ENCODE results near the gene COPZ2. TPM values are rescaled to one million over a fixed set of nuclear protein-coding genes. Genes with fewer than 3 reads are reported as not detected.

COPZ2 gene
- polyA plus RNA-seq, 3 donors, result 15.8 to 20.3 (median 19.0) TPM

DNA sequence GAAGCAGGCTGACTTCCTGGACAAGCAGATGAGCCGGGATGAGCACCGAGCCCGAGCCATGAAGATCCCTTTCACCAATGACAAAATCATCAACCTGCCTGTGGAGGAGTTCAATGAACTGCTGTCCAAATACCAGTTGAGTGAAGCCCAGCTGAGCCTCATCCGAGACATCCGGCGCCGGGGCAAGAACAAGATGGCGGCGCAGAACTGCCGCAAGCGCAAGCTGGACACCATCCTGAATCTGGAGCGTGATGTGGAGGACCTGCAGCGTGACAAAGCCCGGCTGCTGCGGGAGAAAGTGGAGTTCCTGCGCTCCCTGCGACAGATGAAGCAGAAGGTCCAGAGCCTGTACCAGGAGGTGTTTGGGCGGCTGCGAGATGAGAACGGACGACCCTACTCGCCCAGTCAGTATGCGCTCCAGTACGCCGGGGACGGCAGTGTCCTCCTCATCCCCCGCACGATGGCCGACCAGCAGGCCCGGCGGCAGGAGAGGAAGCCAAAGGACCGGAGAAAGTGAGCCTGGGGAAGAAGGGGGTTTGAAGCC is 21.6 kb upstream of the COPZ2 start:
- DNase-seq (ENCODE audit: extremely low read depth in 1 of 11, low read depth in 9 of 11, low spot score in 4 of 11), result no peak

DNA sequence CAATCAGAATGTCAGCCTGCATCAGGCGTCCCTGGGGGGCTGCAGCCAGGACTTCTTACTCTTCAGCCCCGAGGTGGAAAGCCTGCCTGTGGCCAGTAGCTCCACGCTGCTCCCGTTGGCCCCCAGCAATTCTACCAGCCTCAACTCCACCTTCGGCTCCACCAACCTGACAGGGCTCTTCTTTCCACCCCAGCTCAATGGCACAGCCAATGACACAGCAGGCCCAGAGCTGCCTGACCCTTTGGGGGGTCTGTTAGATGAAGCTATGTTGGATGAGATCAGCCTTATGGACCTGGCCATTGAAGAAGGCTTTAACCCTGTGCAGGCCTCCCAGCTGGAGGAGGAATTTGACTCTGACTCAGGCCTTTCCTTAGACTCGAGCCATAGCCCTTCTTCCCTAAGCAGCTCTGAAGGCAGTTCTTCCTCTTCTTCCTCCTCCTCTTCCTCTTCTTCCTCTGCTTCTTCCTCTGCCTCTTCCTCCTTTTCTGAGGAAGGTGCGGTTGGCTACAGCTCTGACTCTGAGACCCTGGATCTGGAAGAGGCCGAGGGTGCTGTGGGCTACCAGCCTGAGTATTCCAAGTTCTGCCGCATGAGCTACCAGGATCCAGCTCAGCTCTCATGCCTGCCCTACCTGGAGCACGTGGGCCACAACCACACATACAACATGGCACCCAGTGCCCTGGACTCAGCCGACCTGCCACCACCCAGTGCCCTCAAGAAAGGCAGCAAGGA is 21.0 kb upstream of the COPZ2 start:
- no peak for DNase-seq (ENCODE audit: extremely low read depth in 1 of 11, low read depth in 9 of 11, low spot score in 4 of 11)

DNA sequence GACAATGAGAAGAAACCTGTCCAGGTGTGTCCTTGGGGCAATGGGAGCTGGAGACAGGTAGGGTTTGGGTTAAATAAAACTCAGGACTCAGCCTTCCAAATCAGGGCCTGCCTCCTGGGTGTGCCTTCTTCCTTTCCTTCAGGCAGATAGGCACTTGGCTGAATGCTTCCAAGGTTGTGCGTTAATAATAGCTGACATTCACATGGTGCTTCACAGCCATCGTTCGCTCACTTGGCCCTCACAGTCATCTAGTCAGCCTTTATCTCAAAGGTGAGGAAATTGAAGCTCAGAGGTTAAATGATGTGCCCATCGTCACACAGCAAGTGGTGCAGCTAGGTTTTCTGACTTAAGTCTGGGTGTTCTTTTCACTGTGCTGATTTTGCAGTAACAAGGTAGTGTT is 20.0 kb upstream of the COPZ2 start:
- no peak for DNase-seq (ENCODE audit: extremely low read depth in 1 of 11, low read depth in 9 of 11, low spot score in 4 of 11)

DNA sequence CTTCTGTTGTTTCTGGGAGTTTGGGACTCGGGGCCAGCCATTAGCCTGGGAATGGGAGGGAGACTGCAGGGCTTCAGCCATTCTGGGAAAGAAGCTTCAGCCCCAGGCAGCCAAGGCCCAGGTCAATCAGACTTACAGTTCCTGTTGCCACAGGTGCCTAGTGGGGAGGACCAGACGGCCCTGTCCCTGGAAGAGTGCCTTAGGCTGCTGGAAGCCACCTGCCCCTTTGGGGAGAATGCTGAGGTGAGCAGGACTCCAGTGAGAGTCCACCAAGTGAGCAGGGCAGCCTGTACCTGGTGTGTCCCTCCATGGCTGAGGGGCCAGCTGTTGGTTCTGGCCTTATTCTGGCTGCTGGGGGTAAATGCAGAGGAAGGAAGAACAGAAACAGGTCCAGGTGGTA is 19.3 kb upstream of the COPZ2 start:
- no peak for DNase-seq (ENCODE audit: extremely low read depth in 1 of 11, low read depth in 9 of 11, low spot score in 4 of 11)

DNA sequence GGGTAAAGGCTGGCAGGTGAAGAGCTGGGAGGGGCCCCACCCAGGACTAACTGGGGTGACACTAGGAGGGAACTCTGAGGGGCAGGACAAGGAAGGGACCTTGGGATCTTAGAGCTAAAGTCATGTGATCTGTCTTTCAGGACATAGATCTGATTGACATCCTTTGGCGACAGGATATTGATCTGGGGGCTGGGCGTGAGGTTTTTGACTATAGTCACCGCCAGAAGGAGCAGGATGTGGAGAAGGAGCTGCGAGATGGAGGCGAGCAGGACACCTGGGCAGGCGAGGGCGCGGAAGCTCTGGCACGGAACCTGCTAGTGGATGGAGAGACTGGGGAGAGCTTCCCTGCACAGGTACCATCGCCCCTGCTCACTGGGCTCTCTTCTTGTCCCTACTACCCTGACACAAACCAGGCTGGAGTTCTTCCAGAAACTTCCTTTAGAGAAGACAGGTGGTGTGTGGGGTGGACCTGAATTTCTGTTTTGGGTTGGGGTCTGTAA is 18.7 kb upstream of the COPZ2 start:
- no peak for DNase-seq (ENCODE audit: extremely low read depth in 1 of 11, low read depth in 9 of 11, low spot score in 4 of 11)

DNA sequence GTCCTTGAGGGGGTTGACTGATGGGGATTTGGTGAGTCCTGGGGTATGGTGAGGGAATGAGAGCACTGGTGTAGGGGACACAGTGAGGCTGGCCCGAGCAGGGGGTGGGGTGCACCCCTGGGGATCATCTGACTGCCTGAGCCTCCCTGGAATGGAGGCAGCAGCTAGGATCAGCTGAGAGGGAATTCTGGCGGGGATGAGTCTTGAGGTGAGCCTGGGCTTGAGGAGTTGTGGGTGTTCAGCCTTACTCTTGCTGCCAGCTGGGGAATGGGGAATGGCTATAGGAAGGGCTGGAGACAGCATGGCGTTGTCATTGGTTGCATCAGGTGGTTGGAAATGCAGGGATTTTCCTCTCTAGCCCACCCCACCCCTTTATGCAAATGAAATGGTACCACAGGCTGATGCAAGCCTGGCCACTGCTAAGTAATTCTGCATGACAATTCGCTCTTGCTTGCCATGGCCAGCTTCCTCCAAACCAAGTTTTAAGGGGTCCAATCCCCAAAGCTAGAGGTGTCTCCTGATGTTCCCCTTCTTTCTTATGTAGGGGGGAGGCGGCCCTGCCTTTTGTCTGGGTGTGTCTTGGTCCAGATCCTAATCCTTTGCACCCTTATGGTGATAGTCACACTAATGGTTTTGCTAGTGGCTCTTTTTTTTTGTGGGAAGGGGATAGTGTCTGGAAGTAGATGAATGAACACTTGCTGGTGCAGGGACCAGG is 18.1 kb upstream of the COPZ2 start:
- DNase-seq (ENCODE audit: extremely low read depth in 1 of 11, low read depth in 9 of 11, low spot score in 4 of 11), result no peak

DNA sequence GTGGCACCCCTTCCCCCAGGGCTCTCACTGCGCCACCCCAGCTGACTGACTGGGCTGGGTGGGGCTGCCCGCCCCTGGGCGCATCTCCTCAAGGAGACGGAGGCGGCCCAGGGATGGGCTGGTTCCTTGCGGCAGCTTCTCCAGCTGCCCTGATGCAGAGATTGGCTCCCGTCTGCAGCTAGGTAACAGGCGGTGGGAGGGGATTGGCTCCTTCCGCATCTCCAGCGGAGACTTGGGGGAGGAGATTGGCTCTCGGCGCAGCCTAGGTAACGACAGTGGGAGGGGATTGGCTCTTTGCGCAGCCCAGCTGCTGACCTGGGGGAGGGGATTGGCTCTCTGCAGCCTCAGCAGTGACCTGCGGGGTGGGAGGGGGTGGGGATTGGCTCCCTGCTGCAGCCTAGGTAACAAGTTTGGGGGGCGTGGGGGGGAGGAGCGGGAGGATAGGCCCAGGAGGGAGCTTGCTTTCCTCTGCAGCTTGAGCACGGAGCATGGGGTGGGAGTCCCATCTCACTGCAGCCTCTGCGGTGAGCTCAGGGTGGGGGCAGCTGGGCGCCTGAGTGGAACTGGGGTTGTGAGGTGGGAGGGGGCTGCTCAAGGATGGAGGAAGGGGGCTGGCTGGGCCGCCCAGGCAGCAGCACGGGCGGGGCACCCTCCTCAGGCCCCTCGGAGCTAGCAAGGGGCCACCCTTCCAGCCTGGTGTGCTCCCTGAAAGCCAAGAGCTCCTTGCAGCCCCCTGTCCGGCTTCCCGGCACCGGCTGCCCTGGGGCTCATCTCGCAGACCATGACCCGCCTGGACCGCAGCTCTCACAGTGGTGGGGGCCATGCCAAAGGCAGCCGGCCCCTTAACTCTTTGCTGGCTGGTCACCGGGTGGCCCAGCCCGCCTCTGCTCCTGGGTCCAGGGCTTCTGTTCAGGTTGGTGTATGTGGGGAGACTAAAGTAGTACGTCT is 16.9 kb upstream of the COPZ2 start:
- DNase-seq (ENCODE audit: extremely low read depth in 1 of 11, low read depth in 9 of 11, low spot score in 4 of 11), result peak in 10 of 11 donors; percentile 80 to 94 (median 86)

DNA sequence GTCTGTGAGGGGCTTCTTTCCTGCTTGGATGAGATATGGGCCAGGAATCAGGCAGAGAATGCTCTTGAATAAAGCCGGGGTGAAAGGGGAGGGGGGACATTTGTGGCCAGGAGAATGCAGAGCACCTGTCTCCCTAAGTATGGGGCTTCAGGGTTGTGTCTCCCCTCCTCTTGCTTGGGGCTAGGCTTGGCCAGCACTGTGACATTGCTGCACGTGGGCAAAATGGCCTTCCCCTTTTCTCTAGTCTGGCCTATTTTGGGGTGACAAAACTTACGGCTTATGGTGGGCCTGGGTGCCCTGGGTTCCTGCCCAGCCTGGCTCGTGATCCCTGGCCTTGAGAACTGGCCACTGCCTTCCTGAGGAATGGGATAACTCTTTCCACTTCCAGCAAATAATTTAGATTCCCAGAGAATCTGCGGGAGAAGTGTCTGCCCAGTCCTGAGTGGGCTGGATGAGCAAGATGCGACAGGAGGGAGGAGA is 16.2 kb upstream of the COPZ2 start:
- DNase-seq (ENCODE audit: extremely low read depth in 1 of 11, low read depth in 9 of 11, low spot score in 4 of 11), result no peak

DNA sequence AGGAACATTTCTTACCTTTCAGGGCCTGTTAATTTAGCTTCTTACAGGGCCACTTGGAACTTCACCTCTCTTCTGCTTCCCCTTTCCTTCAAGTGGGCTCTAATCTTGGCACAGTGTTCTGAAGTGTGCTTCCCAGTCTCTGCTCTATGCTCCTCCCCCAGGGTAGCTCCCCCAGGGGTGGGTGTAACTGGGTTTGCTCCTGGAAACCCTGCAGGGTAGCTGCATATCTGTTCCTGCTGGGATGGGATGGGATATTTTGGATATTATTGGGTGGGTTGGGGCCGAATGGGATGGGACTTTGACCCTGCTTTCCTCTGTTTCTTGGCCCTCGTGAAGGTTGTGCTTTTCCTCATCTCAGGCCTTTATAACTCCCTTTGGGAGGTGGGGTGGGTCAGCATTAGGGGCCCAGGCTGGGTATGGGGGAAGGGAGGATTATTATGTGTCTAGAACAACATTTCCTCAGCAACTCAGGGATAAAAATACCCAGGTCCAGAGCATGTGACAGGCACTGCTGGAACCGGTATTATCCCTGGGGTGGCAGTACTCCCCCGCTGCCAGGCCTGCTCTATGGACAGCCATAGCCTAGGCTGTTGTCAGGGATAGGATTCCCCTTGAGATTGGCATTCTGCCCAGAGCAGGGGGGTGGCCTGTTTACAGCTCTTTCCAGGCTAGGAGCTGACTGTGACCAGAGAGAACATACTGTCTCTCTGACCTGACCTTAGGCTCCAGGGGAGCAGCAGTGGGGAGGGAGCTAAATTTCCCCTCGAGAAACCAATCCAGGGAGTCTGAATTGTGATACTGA is 15.6 kb upstream of the COPZ2 start:
- peak in 5 of 11 donors; percentile 50 to 79 (median 66) for DNase-seq (ENCODE audit: extremely low read depth in 1 of 11, low read depth in 9 of 11, low spot score in 4 of 11)

DNA sequence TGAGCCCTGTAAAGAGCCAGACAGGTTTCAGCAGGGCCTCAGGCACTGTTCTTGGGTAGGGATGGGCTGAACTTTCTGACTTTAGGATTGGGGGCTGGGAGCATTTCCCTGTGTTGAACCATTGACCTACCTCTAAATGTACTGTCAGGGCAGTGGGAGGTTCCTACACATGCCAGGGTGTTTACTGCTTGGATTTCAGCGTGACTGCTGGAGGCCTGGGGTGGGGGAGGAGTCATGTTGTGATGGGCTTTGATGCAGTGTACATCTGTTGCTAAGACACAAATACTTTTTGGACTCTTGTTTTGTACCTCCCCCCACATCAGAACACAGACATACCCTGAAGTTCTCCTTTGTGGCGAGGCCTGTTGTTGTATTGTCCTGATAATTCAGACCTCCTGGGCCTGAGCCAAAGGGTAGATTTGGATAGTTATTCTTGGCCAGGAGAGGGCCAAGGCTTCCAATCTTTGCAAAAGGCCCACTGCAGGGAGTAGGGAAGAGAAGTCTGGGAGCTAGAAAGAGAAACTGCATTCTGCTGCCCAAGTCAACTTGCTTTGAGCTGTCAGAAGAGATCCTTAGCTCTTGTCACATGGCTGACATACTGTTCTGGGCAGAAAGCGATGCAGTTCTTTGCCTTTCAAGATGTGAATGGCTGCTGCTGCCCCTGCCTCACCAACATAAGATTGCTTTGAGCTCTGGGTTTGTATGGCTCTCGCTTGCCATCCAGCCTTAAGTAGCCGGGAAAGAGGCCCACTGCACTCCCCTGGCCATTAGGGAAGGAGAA is 14.3 kb upstream of the COPZ2 start:
- DNase-seq (ENCODE audit: extremely low read depth in 1 of 11, low read depth in 9 of 11, low spot score in 4 of 11), result peak in 7 of 11 donors; percentile 42 to 75 (median 69)

DNA sequence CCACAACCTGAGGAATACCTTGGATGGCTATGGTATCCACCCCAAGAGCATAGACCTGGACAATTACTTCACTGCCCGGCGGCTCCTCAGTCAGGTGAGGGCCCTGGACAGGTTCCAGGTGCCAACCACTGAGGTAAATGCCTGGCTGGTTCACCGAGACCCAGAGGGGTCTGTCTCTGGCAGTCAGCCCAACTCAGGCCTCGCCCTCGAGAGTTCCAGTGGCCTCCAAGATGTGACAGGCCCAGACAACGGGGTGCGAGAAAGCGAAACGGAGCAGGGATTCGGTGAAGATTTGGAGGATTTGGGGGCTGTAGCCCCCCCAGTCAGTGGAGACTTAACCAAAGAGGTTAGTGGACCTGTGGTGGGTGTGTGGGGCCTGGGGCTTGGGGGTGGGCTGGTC is 13.7 kb upstream of the COPZ2 start:
- DNase-seq (ENCODE audit: extremely low read depth in 1 of 11, low read depth in 9 of 11, low spot score in 4 of 11), result no peak

DNA sequence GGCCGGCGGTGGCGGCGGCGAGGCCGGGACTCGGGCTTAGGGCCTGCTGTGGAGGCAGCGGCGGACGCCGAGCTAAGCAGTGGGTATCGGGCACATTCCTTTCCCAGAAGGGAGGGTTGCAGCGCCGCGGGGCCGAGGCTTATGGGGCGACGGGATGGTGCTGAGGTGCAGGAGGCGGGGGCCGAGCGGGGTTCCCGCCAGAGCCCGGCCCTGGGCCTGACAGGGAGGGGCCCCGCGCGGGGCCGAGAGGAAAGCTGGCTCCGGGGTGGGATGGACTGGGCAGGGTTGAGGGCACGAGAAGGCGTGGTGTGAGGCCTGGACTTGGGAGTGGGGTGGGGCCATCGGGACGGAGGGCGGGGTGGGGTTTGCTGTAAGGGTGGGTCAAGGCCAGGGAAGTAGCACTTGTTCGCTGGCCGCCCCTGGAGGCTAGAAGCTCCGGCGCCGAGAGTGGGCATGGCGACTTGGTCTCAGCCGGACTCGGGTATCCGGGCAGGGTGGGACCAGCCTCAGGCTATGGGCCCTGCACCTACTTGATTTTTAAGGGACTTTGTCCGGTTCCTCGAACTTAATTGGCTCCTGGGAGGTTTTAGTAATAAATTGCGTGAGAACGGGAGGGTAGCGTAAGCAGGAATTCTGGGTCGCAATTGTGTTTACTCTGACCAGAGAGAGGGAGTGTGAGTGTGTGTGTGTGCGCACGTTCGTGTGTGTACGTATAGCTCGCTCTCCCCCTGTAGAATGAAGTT is 11.0 kb upstream of the COPZ2 start:
- peak in 6 of 11 donors; percentile 48 to 79 (median 70) for DNase-seq (ENCODE audit: extremely low read depth in 1 of 11, low read depth in 9 of 11, low spot score in 4 of 11)

DNA sequence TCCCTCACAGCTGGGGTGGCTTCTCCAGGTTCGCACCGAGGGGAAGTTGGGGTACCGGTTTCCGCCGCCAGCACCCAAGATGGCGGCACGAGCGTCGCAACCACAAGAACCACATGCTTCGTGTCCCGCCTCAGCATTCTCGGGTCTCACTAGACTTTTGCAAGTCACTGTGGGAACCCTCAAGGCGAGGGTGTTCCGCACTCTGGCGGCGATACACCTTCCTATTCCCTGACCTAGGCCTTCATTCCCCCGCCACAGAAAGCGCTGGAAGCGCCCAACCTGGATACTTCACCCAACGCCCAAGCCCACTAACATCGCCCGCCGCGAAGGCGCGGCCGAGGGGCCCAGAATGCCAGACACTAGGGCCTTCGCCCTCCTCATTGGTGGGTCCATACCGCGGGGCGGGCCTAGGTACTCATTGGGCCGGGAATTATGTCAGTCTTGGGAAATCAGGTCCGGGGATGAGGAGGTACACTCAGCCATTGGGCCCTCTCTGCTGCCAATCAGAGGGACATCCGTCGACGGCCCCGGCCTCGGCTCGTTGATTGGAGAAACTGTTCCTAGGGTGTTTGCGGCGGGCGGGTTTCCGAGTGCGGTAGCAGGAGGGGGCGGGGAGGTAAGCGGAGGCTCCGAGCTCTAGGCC is 10.3 kb upstream of the COPZ2 start, which contains the start of gene NFE2L1:
TSS of gene NFE2L1 (plus strand) at position 619 of the 643 bp plus-strand sequence. CDS start 2,760 bp downstream, outside the sequence.
- peak; percentile 93 to 100 (median 98) for DNase-seq (ENCODE audit: extremely low read depth in 1 of 11, low read depth in 9 of 11, low spot score in 4 of 11)

DNA sequence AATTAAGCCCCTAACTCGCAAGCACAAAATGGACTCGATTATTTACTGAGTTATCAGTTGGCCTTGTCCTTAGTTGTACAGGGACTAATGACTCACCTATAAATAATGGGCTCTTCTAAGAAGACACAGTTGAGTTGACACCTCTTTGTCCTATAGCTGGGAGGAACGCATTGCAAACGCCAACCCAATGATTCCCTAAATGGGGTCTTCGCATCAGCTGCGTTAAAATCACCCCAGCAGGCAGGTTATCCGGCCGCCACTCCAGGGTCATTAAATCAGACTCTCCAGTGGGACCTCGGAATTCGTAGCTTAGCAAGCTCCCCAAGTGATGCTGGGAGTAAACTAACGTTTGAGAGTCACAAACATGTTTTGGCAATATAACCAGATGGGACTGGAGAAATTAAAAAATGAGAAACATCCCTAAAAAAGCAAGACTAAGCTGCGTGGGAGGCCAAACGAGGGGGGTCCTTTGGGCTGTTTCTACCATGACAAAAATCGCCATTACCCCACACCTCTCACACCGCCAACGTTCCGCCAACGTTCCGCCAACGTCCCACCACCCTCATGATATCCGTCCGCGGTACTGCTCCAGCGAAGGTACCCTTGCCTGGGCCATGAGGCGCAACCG is 9.6 kb upstream of the COPZ2 start:
- no peak for DNase-seq (ENCODE audit: extremely low read depth in 1 of 11, low read depth in 9 of 11, low spot score in 4 of 11)

DNA sequence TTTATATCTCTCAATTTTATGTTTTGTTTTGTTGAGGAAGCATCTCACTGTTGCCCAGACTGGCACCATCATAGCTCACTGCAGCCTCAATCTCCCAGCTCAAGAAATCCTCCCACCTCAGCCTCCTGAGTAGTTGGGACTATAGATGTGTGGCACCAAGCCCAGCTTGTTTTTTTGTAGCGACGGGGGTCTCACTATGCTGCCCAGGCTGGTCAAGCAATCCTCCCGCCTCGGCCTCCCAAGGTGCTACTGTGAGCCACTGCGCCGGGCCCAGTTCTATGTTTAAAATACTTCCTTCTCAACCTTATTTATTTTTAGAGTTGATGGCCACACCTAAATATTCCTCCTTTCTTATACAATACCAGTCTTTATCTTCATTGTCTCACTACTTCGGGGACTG is 8.7 kb upstream of the COPZ2 start:
- no peak for DNase-seq (ENCODE audit: extremely low read depth in 1 of 11, low read depth in 9 of 11, low spot score in 4 of 11)
